HEK293T (cell line): ENCODE measurements around the gene HYCC1.

Experiments used
- CTCF ChIA-PET: fragments of 350-600 bp; formaldehyde crosslinking; extraction: SDS; loops from one replicate; lab custom pipeline; 2021; ENCODE audit warnings: antibody characterized with exemption, inconsistent platforms; lab: Yijun Ruan, JAX
- POLR2A ChIA-PET: fragments of 350-600 bp; formaldehyde crosslinking; extraction: SDS; loops from one replicate; lab custom pipeline; 2020; ENCODE audit warnings: antibody characterized with exemption, inconsistent platforms; lab: Yijun Ruan, JAX
- DNase-seq: peaks from one replicate; pipeline ENCODE4 v3.0.0; 2012; ENCODE audit warnings: mixed read lengths; ENCODE audit errors: extremely low spot score
- ARNT ChIP-seq: fragments of 450-650 bp; IDR thresholded peaks from 2 replicates; pipeline ENCODE4 v1.6.1; 2017; ENCODE audit warnings: mild to moderate bottlenecking
- BHLHE40 ChIP-seq: fragments of 450-650 bp; IDR thresholded peaks from 2 replicates; pipeline ENCODE4 v1.6.1; 2016; ENCODE audit warnings: mild to moderate bottlenecking, moderate library complexity, borderline replicate concordance
- CTBP1 ChIP-seq: fragments of 450-650 bp; IDR thresholded peaks from 2 replicates; pipeline ENCODE4 v1.6.1; 2016; ENCODE audit warnings: borderline replicate concordance
- ELF4 ChIP-seq: fragments of 450-650 bp; IDR thresholded peaks from 2 replicates; pipeline ENCODE4 v1.6.1; 2017; ENCODE audit warnings: antibody characterized with exemption
- FOXA1 ChIP-seq: fragments of 450-650 bp; IDR thresholded peaks from 2 replicates; pipeline ENCODE4 v1.6.1; 2016; ENCODE audit warnings: mild to moderate bottlenecking
- FOXK2 ChIP-seq: fragments of 450-650 bp; IDR thresholded peaks from 2 replicates; pipeline ENCODE4 v1.6.1; 2016; ENCODE audit warnings: mild to moderate bottlenecking
- FOXM1 ChIP-seq: fragments of 450-650 bp; IDR thresholded peaks from 2 replicates; pipeline ENCODE4 v1.6.1; 2017; ENCODE audit warnings: mild to moderate bottlenecking, borderline replicate concordance
- HDGF ChIP-seq: fragments of 450-650 bp; IDR thresholded peaks from 2 replicates; pipeline ENCODE4 v1.6.1; 2017; ENCODE audit warnings: antibody characterized with exemption, borderline replicate concordance
- L3MBTL2 ChIP-seq: fragments of 450-650 bp; conservative IDR thresholded peaks from 2 replicates; pipeline ENCODE4 v1.6.1; 2016; ENCODE audit warnings: mild to moderate bottlenecking
- LEF1 ChIP-seq: fragments of 450-650 bp; IDR thresholded peaks from 2 replicates; pipeline ENCODE4 v1.6.1; 2017; ENCODE audit warnings: mild to moderate bottlenecking, borderline replicate concordance
- NFRKB ChIP-seq: fragments of 450-650 bp; IDR thresholded peaks from 2 replicates; pipeline ENCODE4 v1.6.1; 2016; ENCODE audit warnings: mild to moderate bottlenecking, moderate library complexity
- PKNOX1 ChIP-seq: fragments of 450-650 bp; IDR thresholded peaks from 2 replicates; pipeline ENCODE4 v1.6.1; 2016
- SP1 ChIP-seq: fragments of 450-650 bp; IDR thresholded peaks from 2 replicates; pipeline ENCODE4 v1.6.1; 2017
- SUZ12 ChIP-seq: fragments of 450-650 bp; IDR thresholded peaks from 2 replicates; pipeline ENCODE4 v1.6.1; 2016; ENCODE audit warnings: mild to moderate bottlenecking
- TARDBP ChIP-seq: fragments of 450-650 bp; IDR thresholded peaks from 2 replicates; pipeline ENCODE4 v1.6.1; 2016
- ZNF384 ChIP-seq: fragments of 450-650 bp; IDR thresholded peaks from 2 replicates; pipeline ENCODE4 v1.6.1; 2016

HYCC1 gene

GRCh38 chr7:22992874-22993840, 20.8 kb downstream of the HYCC1 start:
- ChIA-PET POLR2A (no interaction called here), CTCF (no interaction called here)
- TF ChIP-seq FOXK2 (no peak), BHLHE40 (no peak), PKNOX1 (no peak), ELF4 (no peak)
- DNase-seq: no peak

- ChIA-PET CTCF (no interaction called here), POLR2A (no interaction called here)
- TF ChIP-seq ZNF384: no peak
- TF ChIP-seq PKNOX1: no peak
- DNase-seq: no peak
These were observed 23.4 kb downstream of the HYCC1 start for GRCh38 chr7:22990588-22990949.

GRCh38 chr7:22989643-22990587, 24.0 kb downstream of the HYCC1 start:
- ChIA-PET CTCF (interaction anchor here (0.6 kb wide), 1 partner anchor 293 kb away, joined by 4 read pairs; no protein-coding TSS in a partner anchor), POLR2A (no interaction called here)
- DNase-seq: no peak
- no peak for TF ChIP-seq PKNOX1
- no peak for TF ChIP-seq NFRKB
- no peak for TF ChIP-seq CTBP1
- no peak for TF ChIP-seq FOXM1

GRCh38 chr7:22985436-22985835, 28.5 kb downstream of the HYCC1 start:
- CTCF ChIA-PET: no interaction called here
- TF ChIP-seq L3MBTL2: no peak
- no peak for TF ChIP-seq FOXK2
- no peak for TF ChIP-seq BHLHE40
- TF ChIP-seq TARDBP: no peak
- no peak for TF ChIP-seq SUZ12
- POLR2A ChIA-PET: no interaction called here
- no peak for DNase-seq

- no peak for DNase-seq
- ChIA-PET CTCF (no interaction called here), POLR2A (no interaction called here)
- TF ChIP-seq TARDBP (no peak), BHLHE40 (no peak), LEF1 (no peak), ZNF384 (no peak), SUZ12 (no peak)
These were observed 30.6 kb downstream of the HYCC1 start for GRCh38 chr7:22983257-22983855.

- DNase-seq: no peak
- TF ChIP-seq LEF1 (no peak), SP1 (no peak), L3MBTL2 (no peak), NFRKB (no peak), FOXM1 (no peak), FOXA1 (no peak), ARNT (no peak), BHLHE40 (no peak), CTBP1 (no peak), HDGF (no peak), FOXK2 (no peak), SUZ12 (no peak), ZNF384 (no peak), PKNOX1 (no peak), ELF4 (no peak), TARDBP (no peak)
- CTCF ChIA-PET: no interaction called here
- POLR2A ChIA-PET: no interaction called here
These were observed 33.5 kb downstream of the HYCC1 start for GRCh38 chr7:22980422-22980821.
